Measurements from ENCODE around the gene CNTLN.
"Not testable (repeated sequence)": the region's sequence is repeated elsewhere in the genome, so short reads cannot be mapped to it uniquely, and the experiment has no call there.

CNTLN gene

DNA sequence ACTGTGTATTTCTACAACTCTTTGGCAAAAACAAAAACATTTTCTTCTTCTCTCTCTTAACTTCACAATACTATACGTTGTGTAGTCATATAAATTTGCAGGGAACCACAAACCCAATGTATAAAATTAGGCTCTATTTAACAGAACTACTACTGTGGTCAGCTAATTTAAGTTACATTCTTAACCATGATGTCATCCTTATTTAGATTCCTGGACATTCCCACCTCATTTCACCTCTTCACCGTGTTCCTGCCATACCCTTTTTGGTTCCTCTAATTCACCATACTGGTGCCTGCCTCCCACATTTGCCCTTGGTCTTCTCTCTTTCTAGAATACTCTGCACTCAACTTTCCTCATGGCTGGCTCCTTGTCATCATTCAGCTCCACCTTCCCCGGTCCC, 368.4 kb downstream of the CNTLN start:
- DNase-seq (ENCODE audit: low read depth), result no peak

DNA sequence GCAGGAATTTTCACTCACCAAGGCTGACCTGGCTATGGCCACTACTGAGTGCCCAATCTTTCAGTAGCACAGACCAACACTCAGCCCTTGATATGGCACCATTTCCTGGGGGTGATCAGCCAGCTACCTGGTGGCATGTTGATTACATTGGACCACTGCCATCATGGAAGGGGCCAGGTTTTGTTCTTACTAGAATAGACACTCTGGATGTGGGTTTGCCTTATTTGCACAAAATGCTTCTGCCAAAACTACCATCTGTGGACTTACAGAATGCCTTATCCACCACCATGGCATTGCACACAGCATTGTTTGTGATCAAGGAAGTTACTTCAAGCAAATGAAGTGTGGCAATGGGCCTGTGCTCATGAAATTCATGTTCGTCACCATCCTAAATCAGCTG, 374.3 kb downstream of the CNTLN start:
- DNase-seq (ENCODE audit: low read depth), result no peak

- DNase-seq (ENCODE audit: low read depth), result no peak
Observed at GRCh38 chr9:17509701-17510100, 374.9 kb downstream of the CNTLN start.

DNA sequence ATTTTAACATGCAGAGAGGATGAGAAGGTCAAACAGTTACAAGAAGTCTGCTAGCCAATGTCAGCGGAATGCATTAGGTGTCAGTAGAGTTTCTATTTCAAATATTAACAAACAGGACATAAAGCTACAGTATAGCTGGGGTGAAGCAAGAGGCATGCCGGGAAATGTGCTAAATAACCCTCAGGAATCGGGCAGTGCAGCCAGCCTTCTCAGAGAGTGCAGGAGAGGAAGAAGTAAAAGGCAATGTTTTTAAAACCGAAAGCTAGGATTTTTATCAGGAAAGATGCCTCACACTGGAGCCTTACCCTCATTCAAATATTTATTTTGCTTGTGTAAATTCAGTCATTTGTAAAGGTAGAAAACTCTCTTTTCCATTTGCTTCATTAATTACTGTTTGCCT, 384.9 kb downstream of the CNTLN start:
- DNase-seq (ENCODE audit: low read depth), result no peak

DNA sequence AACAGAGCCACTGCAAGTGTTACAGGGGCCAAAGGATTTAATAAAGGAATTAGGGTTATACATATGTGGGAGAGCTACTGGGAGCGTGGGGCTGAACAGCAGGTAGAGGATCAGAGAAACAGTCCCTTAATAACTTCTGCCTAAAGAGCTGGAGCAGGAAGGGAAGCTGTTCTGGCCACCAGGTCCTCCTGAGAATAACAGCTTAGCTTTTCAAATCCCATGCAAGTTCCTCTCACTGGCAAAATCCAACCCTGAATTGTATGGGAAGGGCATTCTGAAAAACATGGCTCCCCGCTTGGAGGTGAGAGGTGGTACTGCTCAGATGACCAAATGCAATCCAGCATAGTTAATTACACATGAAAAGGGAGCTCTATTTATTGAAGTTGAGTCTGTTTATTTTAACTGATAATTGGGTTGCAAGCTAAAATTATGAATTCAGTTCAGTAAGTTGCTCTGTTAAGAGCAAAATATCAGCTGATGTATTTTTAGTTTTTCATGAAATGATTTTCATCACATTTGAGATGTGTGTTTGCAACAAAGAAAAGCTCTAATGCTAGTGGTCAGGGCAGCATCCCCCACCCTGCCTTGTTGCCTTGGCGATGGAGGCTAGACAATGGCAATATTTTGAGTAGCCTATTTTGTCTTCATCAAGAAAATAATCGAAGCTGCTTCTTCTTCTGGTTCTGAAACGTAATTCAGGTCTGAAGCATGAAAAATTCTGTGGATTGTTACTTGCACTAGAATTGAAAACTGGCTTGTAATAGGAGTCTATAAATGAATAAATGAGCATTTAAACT, 385.6 kb downstream of the CNTLN start:
- no peak for DNase-seq (ENCODE audit: low read depth)

DNA sequence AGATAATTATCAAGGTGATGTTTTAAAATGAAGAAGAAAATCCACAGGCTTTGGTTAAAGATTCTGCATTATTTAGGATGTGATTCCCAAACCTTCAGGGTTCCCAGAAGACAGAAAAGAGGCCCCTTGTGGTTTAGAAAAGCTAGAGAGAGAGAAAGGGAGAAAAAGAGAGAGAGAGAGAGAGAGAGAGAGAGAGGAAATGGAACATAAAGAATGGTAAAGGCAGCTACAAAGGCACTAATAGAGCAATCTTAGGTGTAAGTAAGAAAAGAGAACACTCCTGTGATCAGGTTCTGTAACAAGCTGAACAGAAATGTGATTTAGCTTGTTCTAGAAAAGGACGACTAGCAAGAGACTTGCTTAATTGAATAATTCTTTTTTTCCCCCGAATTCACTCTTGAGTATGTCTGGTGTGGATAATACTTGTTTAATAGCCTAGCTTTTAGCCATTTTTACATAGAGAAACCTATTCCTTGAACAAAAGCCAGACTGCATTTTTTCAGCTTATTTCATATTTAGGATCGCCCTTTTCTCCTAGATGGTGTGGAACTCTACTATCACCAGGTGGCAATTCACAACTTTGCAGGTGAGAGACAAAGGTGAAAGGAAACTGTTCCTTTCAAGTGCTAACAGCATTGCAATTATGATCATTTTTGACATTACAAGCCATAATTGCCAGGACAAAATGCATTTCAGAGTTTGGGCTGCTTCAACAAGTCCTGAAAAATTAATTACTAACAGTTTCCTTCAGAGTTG, 386.4 kb downstream of the CNTLN start:
- no peak for DNase-seq (ENCODE audit: low read depth)

GRCh38 chr9:17526726-17527125, 391.9 kb downstream of the CNTLN start:
- not testable (repeated sequence) for DNase-seq (ENCODE audit: low read depth)

GRCh38 chr9:17528859-17529258, 394.0 kb downstream of the CNTLN start:
- DNase-seq (ENCODE audit: low read depth), result no peak

DNA sequence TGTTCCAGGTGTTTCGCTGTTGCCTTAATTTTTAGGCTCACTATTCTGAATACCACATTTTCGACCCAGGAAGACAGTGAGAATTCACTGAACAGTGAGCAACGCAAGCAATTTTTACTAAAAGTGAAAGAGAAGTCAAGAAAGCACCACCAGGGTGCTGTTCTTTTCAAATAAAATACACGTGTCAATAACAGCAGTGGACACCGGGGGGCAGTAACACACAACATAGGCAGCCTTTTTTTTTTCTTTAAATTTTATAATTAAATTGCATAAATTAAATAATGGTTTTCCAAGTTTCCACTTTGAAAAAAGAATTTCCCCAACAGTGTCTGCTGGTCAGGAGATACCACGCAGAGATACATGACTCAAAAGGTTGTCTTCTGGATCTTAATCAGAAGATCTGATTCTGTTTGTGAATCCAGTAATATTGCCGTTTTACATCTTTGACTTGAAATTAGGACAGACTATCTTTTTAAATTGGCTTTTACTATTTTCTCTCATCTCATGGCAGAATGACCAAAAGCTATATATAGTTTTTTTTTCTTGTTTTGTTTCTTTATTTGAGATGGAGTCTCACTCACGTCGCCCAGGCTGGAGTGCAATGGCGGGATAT, 396.9 kb downstream of the CNTLN start:
- DNase-seq (ENCODE audit: low read depth), result no peak

- no peak for DNase-seq (ENCODE audit: low read depth)
Observed at GRCh38 chr9:17532461-17532860, 397.6 kb downstream of the CNTLN start.

GRCh38 chr9:17535176-17535575, 400.3 kb downstream of the CNTLN start:
- no peak for DNase-seq (ENCODE audit: low read depth)

GRCh38 chr9:17536027-17536426, 401.2 kb downstream of the CNTLN start:
- no peak for DNase-seq (ENCODE audit: low read depth)

DNA sequence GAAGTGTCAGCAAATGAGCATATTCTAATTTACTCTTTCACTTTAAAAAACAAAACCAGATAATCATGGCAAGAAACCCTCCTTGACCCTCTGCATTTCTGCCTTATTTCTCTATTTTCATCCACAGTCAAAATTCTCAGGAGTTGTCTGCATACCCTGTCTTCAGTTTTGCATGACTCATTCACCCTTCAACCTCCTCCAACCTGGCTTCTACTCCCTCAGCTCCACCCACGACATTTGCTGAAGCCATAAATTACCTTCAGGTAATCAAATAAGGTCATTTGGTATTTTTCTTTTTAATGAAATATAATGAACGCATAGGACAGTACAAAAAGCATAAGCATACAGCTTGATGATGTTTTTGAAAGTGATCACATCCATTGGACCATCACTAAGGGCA, 416.2 kb downstream of the CNTLN start:
- no peak for DNase-seq (ENCODE audit: low read depth)
